Bone marrow (tissue), 2 donors: ENCODE measurements around the gene IPO7.
"Not testable (repeated sequence)": the region's sequence is repeated elsewhere in the genome, so short reads cannot be mapped to it uniquely, and the experiment has no call there.

Source experiments
- DNase-seq, 2 donors: peaks; one replicate each; lab custom pipeline; 2025; lab: John Stamatoyannopoulos, UW

IPO7 gene

GRCh38 chr11:9384535-9385326, at the start of gene IPO7:
IPO7 (plus strand) TSS chr11:9384652; CDS start chr11:9384764, 112 bp downstream.
- peak; percentile 57 to 77 for DNase-seq

- no peak for DNase-seq
Observed at GRCh38 chr11:9341638-9342178, 42.7 kb upstream of the IPO7 start.

- no peak for DNase-seq
Observed at GRCh38 chr11:9344061-9344680, 40.3 kb upstream of the IPO7 start.

- peak in 1 of 2 donors; percentile 31 for DNase-seq
Observed at GRCh38 chr11:9347100-9347499, 37.4 kb upstream of the IPO7 start.

- not testable (repeated sequence) for DNase-seq
Observed at GRCh38 chr11:9347779-9348178, 36.7 kb upstream of the IPO7 start.

GRCh38 chr11:9351321-9351881, 33.1 kb upstream of the IPO7 start:
- no peak for DNase-seq

- DNase-seq = no peak
Observed at GRCh38 chr11:9357041-9357440, 27.4 kb upstream of the IPO7 start.

GRCh38 chr11:9360862-9361622, 23.4 kb upstream of the IPO7 start:
- DNase-seq = not testable (repeated sequence)

- DNase-seq = no peak
Observed at GRCh38 chr11:9362393-9362863, 22.0 kb upstream of the IPO7 start.

GRCh38 chr11:9363954-9364912, 20.2 kb upstream of the IPO7 start:
- peak; percentile 79 to 94 for DNase-seq

- no peak for DNase-seq
Observed at GRCh38 chr11:9367551-9367950, 16.9 kb upstream of the IPO7 start.

GRCh38 chr11:9377036-9377435, 7.4 kb upstream of the IPO7 start:
- no peak for DNase-seq

- no peak for DNase-seq
Observed at GRCh38 chr11:9379041-9379440, 5.4 kb upstream of the IPO7 start.

GRCh38 chr11:9380773-9381172, 3.7 kb upstream of the IPO7 start:
- no peak for DNase-seq

- DNase-seq = no peak
Observed at GRCh38 chr11:9385327-9385899, 961 bp downstream of the IPO7 start.

GRCh38 chr11:9386086-9386485, 1.6 kb downstream of the IPO7 start:
- no peak for DNase-seq

GRCh38 chr11:9386901-9387300, 2.4 kb downstream of the IPO7 start:
- DNase-seq = no peak

GRCh38 chr11:9396310-9396709, 11.9 kb downstream of the IPO7 start:
- DNase-seq = no peak

GRCh38 chr11:9396752-9397151, 12.3 kb downstream of the IPO7 start:
- DNase-seq = no peak
